ENCODE results near the gene CSNK2A2. TPM values are rescaled to one million over a fixed set of nuclear protein-coding genes. Genes with fewer than 3 reads are reported as not detected.

Gene CSNK2A2
- total and polyA plus RNA-seq, 9 of the 15 experiments (the other 6 are each of a cell fraction or from before 2014, with no cell fraction given) = 20.8 to 109 (median 44.7) TPM

GRCh38 chr16:58124601-58124915 lies 73.3 kb downstream of the CSNK2A2 start:
- 9% methylated on average over 1 of the region's 1 CpG for WGBS (ENCODE audit: insufficient coverage, low coverage, missing lambda C conversion rate)
- ChIA-PET CTCF (ENCODE audit: low intra/inter-chr PET ratio) (no interaction called here), POLR2A (no interaction called here)
- H2AFZ ChIP-seq (ENCODE audit: low read depth, low read length) = no peak overlapping the region
- peaks cover 89% of the 10 kb centered on the region for H3K79me2 ChIP-seq (ENCODE audit: control insufficient read depth, insufficient read depth, low read length)
- 0 out of 3 replicates have a peak overlapping the region, but pooled peaks have one; percentile 18 for H3K27ac ChIP-seq (ENCODE audit: extremely low read depth, low read depth, low read length)
- peaks cover 19 to 52% of the 10 kb centered on the region in 2 experiments for H3K4me1 ChIP-seq (replicated peaks in 1 of 2; ENCODE audit: control insufficient read depth in 2 of 2, insufficient read depth in 2 of 2, low read length in 2 of 2)
- H3K4me3 ChIP-seq = no peak overlapping the region
- no peak overlapping the region for H3K9ac ChIP-seq (ENCODE audit: insufficient read depth in 1 of 2, low read depth in 2 of 2, low read length in 2 of 2)
- peak overlapping the region; percentile 27; the same call in 1 of the 2 replicates for H3K4me2 ChIP-seq (ENCODE audit: insufficient read depth, low read length)
- H3K36me3 ChIP-seq (ENCODE audit: control insufficient read depth, insufficient read depth, low read length) = peaks cover 3% of the 10 kb centered on the region; the same call in 1 of the 3 replicates
- ATAC-seq (no peak), FAIRE-seq (no peak), DNase-seq (ENCODE audit: extremely low read depth in 1 of 4, low spot score in 3 of 4) (no peak)
- peaks cover 38% of the 10 kb centered on the region for H4K20me1 ChIP-seq (replicated peaks; ENCODE audit: control insufficient read depth, insufficient read depth, low read length)
- BruUV-seq (replicated peaks) = no TSS peak
- no peaks in the 10 kb centered on the region for H3K9me3 ChIP-seq (replicated peaks; ENCODE audit: control insufficient read depth, insufficient read depth, low read depth, low read length)
- in situ Hi-C loops (cut with MboI) = loop anchor here (10.0 kb wide), 1 partner anchor 110 kb away; no protein-coding TSS in a partner anchor
- no peaks in the 10 kb centered on the region for H3K9me1 ChIP-seq (ENCODE audit: control insufficient read depth, insufficient read depth, low read length)
- intact Hi-C loops (cut with micrococcal nuclease) = loop anchor here (10.0 kb wide), 2 partner anchors 140 to 360 kb away; no protein-coding TSS in a partner anchor
- TF ChIP-seq DPF2 (IDR thresholded peaks at IDR 0.05) (no peak), ATF3 (IDR thresholded peaks at IDR 0.05) (no peak), ATF3 (CRISPR knock-in tag; conservative IDR thresholded peaks at IDR 0.05) (no peak), CEBPZ (IDR thresholded peaks at IDR 0.05; ENCODE audit: borderline replicate concordance, low read depth, low read length) (no peak), GATA2 (CRISPR knock-in tag; IDR thresholded peaks at IDR 0.05) (no peak), MYBL2 (IDR thresholded peaks at IDR 0.05; ENCODE audit: low read depth) (no peak), MYBL2 (CRISPR knock-in tag; IDR thresholded peaks at IDR 0.05; ENCODE audit: borderline replicate concordance) (no peak), U2AF2 (optimal IDR thresholded peaks at IDR 0.05; ENCODE audit: low read depth, low read length) (no peak), RHOXF2B (CRISPR knock-in tag; conservative IDR thresholded peaks at IDR 0.05) (no peak), ZFP36 (IDR thresholded peaks at IDR 0.05; ENCODE audit: low read depth, low read length, partially characterized antibody) (no peak), C11orf30 (IDR thresholded peaks at IDR 0.05; ENCODE audit: low read depth) (no peak), ZNF277 (CRISPR knock-in tag; IDR thresholded peaks at IDR 0.05; ENCODE audit: borderline replicate concordance) (no peak), HDAC8 (tag; IDR thresholded peaks at IDR 0.05) (no peak)
- no peaks in the 10 kb centered on the region for H3K27me3 ChIP-seq (ENCODE audit: control insufficient read depth in 2 of 2, insufficient read depth in 2 of 2, low read length in 2 of 2)

Measured in K562 (cell line).